ENCODE measurements around the gene TMEM258. TPM values are rescaled to one million over a fixed set of nuclear protein-coding genes. Genes with fewer than 3 reads are reported as not detected.

The TMEM258 gene
- total and polyA plus RNA-seq, 4 donors, result 31.0 to 136 (median 98.7) TPM

DNA sequence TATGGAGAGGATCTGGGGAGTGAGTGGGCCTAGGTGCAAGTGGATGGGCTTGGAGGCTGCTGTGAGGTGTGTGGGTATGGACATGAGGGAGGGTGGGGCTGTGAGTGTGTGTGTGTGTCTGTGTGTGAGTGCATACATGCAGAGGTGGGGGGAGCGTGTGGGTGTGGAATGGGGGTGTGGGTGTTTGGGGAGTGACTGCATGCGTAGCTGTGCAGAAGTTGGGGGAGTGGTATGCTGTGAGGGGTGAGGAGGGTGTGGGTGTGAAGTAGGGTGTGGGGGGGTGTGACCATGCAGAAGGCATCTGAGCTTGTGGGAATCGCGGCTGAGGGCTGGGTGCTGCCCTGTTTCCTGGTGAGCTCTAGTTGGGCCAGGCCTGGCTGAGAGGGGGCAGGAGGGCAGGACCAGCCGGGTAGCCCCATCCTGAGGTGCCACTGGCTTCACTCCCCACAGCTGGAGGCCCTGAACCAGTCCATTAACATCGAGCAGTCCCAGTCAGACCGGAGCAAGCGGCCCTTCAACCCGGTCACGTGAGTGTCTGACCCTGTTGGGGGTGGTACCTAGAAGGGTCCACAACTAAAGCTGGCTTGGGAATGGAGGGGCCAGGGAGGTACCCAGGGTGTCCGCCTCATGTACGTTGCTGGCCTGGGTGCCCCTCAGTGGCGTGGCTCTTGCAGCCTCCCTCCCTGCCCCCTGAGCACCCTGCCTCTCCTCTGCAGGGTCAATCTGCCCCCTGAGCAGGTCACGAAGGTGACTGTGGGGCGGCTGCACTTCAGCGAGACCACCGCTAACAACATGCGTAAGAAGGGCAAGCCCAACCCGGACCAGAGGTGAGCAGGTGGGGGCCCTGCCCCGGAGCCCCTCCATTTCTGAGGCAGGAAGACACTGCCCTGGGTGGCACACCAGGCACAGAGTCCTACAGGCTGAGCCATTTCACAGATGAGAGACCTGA is 16.5 kb downstream of the TMEM258 start:
- Histone ChIP-seq H3K4me3 (ENCODE audit: low read depth in 1 of 3, low read length in 3 of 3) (no peak overlapping the region), H3K36me3 (ENCODE audit: control insufficient read depth in 4 of 4, insufficient read depth in 3 of 4, low read depth in 1 of 4, low read length in 3 of 4) (peaks cover 0 to 23% (median 2%) of the 10 kb centered on the region in 4 donors), H3K9me3 (ENCODE audit: control insufficient read depth in 4 of 4, low read length in 3 of 4) (no peaks in the 10 kb centered on the region), H3K27ac (ENCODE audit: low read depth in 1 of 2, low read length in 2 of 2) (no peak overlapping the region), H3K9ac (ENCODE audit: low read depth in 1 of 2, low read length in 2 of 2) (no peak overlapping the region), H3K4me1 (ENCODE audit: control insufficient read depth in 4 of 4, insufficient read depth in 4 of 4, low read length in 3 of 4) (peaks cover 0 to 10% (median 9%) of the 10 kb centered on the region in 4 donors), H3K27me3 (ENCODE audit: control insufficient read depth in 4 of 4, insufficient read depth in 4 of 4, low read length in 3 of 4) (no peaks in the 10 kb centered on the region)
- DNase-seq (ENCODE audit: low spot score), result no peak
- WGBS, result 89% methylated on average over 20 of the region's 20 CpGs
- TF ChIP-seq, protein P1, sequence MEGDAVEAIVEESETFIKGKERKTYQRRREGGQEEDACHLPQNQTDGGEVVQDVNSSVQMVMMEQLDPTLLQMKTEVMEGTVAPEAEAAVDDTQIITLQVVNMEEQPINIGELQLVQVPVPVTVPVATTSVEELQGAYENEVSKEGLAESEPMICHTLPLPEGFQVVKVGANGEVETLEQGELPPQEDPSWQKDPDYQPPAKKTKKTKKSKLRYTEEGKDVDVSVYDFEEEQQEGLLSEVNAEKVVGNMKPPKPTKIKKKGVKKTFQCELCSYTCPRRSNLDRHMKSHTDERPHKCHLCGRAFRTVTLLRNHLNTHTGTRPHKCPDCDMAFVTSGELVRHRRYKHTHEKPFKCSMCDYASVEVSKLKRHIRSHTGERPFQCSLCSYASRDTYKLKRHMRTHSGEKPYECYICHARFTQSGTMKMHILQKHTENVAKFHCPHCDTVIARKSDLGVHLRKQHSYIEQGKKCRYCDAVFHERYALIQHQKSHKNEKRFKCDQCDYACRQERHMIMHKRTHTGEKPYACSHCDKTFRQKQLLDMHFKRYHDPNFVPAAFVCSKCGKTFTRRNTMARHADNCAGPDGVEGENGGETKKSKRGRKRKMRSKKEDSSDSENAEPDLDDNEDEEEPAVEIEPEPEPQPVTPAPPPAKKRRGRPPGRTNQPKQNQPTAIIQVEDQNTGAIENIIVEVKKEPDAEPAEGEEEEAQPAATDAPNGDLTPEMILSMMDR (IDR thresholded peaks at IDR 0.05; ENCODE audit: low read depth, low read length, missing input control), result no peak
- no peak for TF ChIP-seq RAD21 (IDR thresholded peaks at IDR 0.05)
- no peak for TF ChIP-seq RXRA (IDR thresholded peaks at IDR 0.05)
- TF ChIP-seq, protein P2, sequence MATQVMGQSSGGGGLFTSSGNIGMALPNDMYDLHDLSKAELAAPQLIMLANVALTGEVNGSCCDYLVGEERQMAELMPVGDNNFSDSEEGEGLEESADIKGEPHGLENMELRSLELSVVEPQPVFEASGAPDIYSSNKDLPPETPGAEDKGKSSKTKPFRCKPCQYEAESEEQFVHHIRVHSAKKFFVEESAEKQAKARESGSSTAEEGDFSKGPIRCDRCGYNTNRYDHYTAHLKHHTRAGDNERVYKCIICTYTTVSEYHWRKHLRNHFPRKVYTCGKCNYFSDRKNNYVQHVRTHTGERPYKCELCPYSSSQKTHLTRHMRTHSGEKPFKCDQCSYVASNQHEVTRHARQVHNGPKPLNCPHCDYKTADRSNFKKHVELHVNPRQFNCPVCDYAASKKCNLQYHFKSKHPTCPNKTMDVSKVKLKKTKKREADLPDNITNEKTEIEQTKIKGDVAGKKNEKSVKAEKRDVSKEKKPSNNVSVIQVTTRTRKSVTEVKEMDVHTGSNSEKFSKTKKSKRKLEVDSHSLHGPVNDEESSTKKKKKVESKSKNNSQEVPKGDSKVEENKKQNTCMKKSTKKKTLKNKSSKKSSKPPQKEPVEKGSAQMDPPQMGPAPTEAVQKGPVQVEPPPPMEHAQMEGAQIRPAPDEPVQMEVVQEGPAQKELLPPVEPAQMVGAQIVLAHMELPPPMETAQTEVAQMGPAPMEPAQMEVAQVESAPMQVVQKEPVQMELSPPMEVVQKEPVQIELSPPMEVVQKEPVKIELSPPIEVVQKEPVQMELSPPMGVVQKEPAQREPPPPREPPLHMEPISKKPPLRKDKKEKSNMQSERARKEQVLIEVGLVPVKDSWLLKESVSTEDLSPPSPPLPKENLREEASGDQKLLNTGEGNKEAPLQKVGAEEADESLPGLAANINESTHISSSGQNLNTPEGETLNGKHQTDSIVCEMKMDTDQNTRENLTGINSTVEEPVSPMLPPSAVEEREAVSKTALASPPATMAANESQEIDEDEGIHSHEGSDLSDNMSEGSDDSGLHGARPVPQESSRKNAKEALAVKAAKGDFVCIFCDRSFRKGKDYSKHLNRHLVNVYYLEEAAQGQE (IDR thresholded peaks at IDR 0.05), result no peak
- TF ChIP-seq JUND (IDR thresholded peaks at IDR 0.05), result no peak
- TF ChIP-seq YY1 (IDR thresholded peaks at IDR 0.05), result no peak
- TF ChIP-seq, protein P3, sequence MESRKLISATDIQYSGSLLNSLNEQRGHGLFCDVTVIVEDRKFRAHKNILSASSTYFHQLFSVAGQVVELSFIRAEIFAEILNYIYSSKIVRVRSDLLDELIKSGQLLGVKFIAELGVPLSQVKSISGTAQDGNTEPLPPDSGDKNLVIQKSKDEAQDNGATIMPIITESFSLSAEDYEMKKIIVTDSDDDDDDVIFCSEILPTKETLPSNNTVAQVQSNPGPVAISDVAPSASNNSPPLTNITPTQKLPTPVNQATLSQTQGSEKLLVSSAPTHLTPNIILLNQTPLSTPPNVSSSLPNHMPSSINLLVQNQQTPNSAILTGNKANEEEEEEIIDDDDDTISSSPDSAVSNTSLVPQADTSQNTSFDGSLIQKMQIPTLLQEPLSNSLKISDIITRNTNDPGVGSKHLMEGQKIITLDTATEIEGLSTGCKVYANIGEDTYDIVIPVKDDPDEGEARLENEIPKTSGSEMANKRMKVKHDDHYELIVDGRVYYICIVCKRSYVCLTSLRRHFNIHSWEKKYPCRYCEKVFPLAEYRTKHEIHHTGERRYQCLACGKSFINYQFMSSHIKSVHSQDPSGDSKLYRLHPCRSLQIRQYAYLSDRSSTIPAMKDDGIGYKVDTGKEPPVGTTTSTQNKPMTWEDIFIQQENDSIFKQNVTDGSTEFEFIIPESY (IDR thresholded peaks at IDR 0.05), result no peak
- no peak for TF ChIP-seq FOXA1 (IDR thresholded peaks at IDR 0.05)
- TF ChIP-seq FOXA2 (IDR thresholded peaks at IDR 0.05), result no peak
- TF ChIP-seq EGR1 (IDR thresholded peaks at IDR 0.05; ENCODE audit: low read depth in 2 of 2), result no peak
- no peak for TF ChIP-seq HNF4G (IDR thresholded peaks at IDR 0.05)
- TF ChIP-seq GABPA (IDR thresholded peaks at IDR 0.05 in 1 of 2, conservative IDR thresholded peaks at IDR 0.05 in 1 of 2), result no peak
- no peak for TF ChIP-seq TAF1 (conservative IDR thresholded peaks at IDR 0.05)
- TF ChIP-seq, protein P4, sequence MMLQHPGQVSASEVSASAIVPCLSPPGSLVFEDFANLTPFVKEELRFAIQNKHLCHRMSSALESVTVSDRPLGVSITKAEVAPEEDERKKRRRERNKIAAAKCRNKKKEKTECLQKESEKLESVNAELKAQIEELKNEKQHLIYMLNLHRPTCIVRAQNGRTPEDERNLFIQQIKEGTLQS (IDR thresholded peaks at IDR 0.05), result no peak
